Measurements from ENCODE around the gene SUV39H1.

The SUV39H1 gene

GRCh38 chrX:48715072-48715471, 18.5 kb downstream of the SUV39H1 start:
- ATAC-seq = peak; percentile 50 to 57

GRCh38 chrX:48715876-48716502, 19.5 kb downstream of the SUV39H1 start:
- peak; percentile 27 to 46 for ATAC-seq

GRCh38 chrX:48719958-48720357, 23.4 kb downstream of the SUV39H1 start:
- no peak for ATAC-seq

- no peak for ATAC-seq
Measured at GRCh38 chrX:48720577-48721250, 24.2 kb downstream of the SUV39H1 start.

GRCh38 chrX:48721916-48722315, 25.4 kb downstream of the SUV39H1 start:
- peak in 1 of 2 donors; percentile 24 for ATAC-seq

GRCh38 chrX:48726596-48726995, 30.1 kb downstream of the SUV39H1 start:
- ATAC-seq = no peak

- no peak for ATAC-seq
Measured at GRCh38 chrX:48728653-48729052, 32.1 kb downstream of the SUV39H1 start.

- ATAC-seq = no peak
Measured at GRCh38 chrX:48736303-48736702, 39.8 kb downstream of the SUV39H1 start.

GRCh38 chrX:48736878-48737212, 40.3 kb downstream of the SUV39H1 start:
- ATAC-seq = no peak

- ATAC-seq = peak; percentile 99
Measured at GRCh38 chrX:48737213-48737938, 40.8 kb downstream of the SUV39H1 start.

GRCh38 chrX:48737940-48738339, 41.4 kb downstream of the SUV39H1 start:
- no peak for ATAC-seq

- ATAC-seq = no peak
Measured at GRCh38 chrX:48741834-48742233, 45.3 kb downstream of the SUV39H1 start.

- ATAC-seq = no peak
Measured at GRCh38 chrX:48745222-48745621, 48.7 kb downstream of the SUV39H1 start.

- ATAC-seq = no peak
Measured at GRCh38 chrX:48747415-48748016, 51.0 kb downstream of the SUV39H1 start.

- no peak for ATAC-seq
Measured at GRCh38 chrX:48749182-48749581, 52.6 kb downstream of the SUV39H1 start.

- ATAC-seq = peak; percentile 51 to 63
Measured at GRCh38 chrX:48751343-48751742, 54.8 kb downstream of the SUV39H1 start.

GRCh38 chrX:48752498-48752897, 56.0 kb downstream of the SUV39H1 start:
- no peak for ATAC-seq

GRCh38 chrX:48753708-48754228, 57.2 kb downstream of the SUV39H1 start:
- no peak for ATAC-seq

GRCh38 chrX:48754238-48754637, 57.7 kb downstream of the SUV39H1 start:
- ATAC-seq = no peak

Measured in activated CD4-positive, CD25-positive, alpha-beta regulatory T cell treated with anti-CD3 and anti-CD28 coated beads, Interleukin-2, amount 50 U/mL, for 24 hours (primary cell).